Spleen (tissue), 7 donors: ENCODE results near the gene ZFYVE28.

Experiments used
- POLR2A ChIP-seq, 3 donors: fragments of 450-650 bp; IDR thresholded peaks; one replicate each; pipeline ENCODE4 v1.5.1; 2017; ENCODE audit warnings: antibody characterized with exemption in 3 of 3, mild to moderate bottlenecking in 1 of 3
- TF ChIP-seq, protein P1 (sequence below), 11 experiments: fragments of 200-600 bp in 7 of 11; fragments of 450-650 bp in 4 of 11; sonication (generic) in 4 of 11; IDR thresholded peaks in 8 of 11; conservative IDR thresholded peaks in 3 of 11; 1 replicate in 7 of 11; 2 replicates in 4 of 11; pipeline versions ENCODE4 v1.4.0 to v1.8.0; 2016 to 2021; ENCODE audit warnings: antibody characterized with exemption in 11 of 11, inconsistent platforms in 4 of 11, mild to moderate bottlenecking in 1 of 11
- donor health status: DM: no; HTN: no; CAD: no; lungs with moderate emphysema.
- donor health status: DM: no; HTN: no; CAD: no.
- donor health status: DM: no; HTN: no; CAD: no.

- TF ChIP-seq, protein P1, sequence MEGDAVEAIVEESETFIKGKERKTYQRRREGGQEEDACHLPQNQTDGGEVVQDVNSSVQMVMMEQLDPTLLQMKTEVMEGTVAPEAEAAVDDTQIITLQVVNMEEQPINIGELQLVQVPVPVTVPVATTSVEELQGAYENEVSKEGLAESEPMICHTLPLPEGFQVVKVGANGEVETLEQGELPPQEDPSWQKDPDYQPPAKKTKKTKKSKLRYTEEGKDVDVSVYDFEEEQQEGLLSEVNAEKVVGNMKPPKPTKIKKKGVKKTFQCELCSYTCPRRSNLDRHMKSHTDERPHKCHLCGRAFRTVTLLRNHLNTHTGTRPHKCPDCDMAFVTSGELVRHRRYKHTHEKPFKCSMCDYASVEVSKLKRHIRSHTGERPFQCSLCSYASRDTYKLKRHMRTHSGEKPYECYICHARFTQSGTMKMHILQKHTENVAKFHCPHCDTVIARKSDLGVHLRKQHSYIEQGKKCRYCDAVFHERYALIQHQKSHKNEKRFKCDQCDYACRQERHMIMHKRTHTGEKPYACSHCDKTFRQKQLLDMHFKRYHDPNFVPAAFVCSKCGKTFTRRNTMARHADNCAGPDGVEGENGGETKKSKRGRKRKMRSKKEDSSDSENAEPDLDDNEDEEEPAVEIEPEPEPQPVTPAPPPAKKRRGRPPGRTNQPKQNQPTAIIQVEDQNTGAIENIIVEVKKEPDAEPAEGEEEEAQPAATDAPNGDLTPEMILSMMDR (IDR thresholded peaks at IDR 0.05 in 8 of 11, conservative IDR thresholded peaks at IDR 0.05 in 3 of 11), result no peak
- no peak for TF ChIP-seq POLR2A (IDR thresholded peaks at IDR 0.05)
Measured at GRCh38 chr4:2261110-2261852, 157.2 kb downstream of the ZFYVE28 start.
